GM19395 (cell line): Measurements from ENCODE around the gene SH3GL1.

Experiments
- ATAC-seq: cut with Tn5 transposase; IDR thresholded peaks from one replicate; pipeline ENCODE4 v1.9.1; 2021; ENCODE audit warnings: mild to moderate bottlenecking, moderate library complexity; ENCODE audit not compliant: unreplicated experiment

Gene SH3GL1

GRCh38 chr19:4432918-4433506 lies 32.7 kb upstream of the SH3GL1 start:
- ATAC-seq: no peak

GRCh38 chr19:4431808-4432674 lies 31.7 kb upstream of the SH3GL1 start:
- ATAC-seq: no peak

DNA sequence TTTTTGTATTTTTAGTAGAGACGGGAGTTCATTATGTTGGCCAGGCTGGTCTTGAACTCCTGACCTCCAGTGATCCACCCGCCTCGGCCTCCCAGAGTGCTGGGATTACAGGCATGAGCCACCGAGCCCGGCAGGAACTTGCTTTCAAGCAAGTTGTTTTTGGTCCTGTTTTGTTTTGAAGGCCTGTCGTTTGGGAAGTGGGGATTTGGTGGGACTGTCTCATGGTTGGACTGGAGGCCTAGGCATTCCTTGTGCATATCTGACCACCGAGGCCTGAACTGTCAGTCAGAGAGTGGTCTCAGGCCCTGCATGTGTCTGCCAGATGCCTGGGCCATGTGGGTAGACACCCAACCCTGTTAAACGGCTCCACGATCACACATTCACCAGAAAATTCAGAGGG lies 30.9 kb upstream of the SH3GL1 start:
- no peak for ATAC-seq

- no peak for ATAC-seq
These were observed 30.4 kb upstream of the SH3GL1 start for GRCh38 chr19:4430760-4431159.

- ATAC-seq: no peak
These were observed 29.4 kb upstream of the SH3GL1 start for GRCh38 chr19:4429771-4430171.

GRCh38 chr19:4429256-4429655 lies 28.9 kb upstream of the SH3GL1 start:
- no peak for ATAC-seq

DNA sequence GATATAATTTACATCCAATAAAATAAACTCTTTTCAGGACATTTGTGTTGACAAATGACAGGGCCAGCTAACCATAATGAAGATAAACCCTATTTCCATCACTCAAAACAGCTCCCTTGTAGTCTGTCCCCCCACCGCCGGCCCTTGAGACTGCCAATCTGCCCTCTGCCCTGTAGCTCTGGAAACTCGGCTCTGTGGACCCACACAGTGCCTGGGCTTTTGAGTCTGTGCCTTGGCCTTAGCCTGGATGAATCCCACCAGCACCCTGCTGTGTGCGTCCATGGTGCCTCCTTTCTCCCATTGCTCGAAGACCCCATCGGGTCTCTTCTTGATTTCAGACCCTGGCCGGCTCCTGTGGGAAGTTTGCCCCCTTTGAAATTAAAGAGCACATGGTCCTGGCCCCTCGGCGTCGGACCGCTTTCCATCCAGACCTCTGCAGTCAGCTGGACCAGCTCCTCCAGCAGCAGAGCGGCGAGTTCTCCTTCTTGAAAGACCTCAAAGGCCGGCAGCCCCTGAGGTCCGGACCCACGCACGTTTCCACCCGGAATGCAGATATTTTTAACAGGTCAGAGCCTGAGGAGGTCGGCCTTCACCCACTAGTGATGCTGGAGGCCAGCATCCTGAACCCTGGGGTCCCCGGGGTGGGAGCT lies 28.1 kb upstream of the SH3GL1 start:
- no peak for ATAC-seq

- no peak for ATAC-seq
These were observed 25.2 kb upstream of the SH3GL1 start for GRCh38 chr19:4425537-4425936.

DNA sequence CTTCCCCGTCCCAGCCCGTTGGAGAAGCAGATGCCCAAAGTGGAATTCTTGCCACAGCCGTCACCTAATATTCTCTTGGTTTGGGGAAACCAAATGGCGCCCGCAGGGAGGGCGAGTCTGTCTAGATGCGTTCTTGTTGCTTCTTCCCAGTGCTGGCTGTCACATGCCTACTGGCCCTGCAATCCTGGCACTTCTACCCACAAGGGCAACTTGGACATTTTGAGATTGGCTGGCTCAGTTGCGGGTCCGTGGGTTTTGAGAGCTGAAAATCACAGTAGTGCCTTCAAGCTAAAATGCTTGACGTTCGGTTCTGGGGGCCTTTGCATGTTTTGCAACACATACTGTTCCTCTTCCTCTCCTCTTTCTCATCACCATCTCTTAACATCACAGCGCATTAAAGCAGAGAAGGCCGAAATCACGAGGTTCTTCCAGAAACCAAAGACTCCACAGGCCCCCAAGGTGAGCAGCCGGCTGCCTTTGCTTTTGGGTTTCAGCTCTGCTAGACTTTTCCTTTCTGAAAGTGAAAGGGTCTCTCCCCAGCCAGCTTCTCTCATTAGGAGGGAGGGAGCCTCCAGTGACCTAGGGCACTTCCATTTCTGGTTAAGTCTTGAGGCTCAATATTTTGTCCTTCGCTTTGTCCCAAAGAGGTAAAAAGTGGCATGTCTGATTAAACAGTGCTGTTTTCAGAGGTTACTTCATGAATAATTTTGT lies 23.2 kb upstream of the SH3GL1 start:
- ATAC-seq: no peak

DNA sequence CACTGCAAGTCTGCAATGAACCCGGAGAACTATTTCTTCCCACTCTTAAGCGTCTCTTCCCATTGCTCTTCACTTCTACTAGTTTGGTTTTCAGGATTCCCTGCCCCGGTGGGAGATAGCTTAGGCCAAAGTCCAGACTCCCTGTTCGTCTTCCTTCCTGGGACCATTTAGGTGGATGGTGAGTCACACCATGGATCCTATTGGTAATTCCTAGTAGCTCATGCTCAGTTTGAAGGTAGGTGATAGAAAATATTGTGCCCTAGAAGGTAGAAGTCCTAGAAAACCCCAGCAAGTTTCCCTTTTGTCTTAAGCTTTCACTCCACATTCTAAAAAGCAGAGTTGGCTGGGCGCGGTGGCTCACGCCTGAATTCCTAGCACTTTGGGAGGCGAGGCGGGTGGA lies 15.9 kb upstream of the SH3GL1 start:
- no peak for ATAC-seq

DNA sequence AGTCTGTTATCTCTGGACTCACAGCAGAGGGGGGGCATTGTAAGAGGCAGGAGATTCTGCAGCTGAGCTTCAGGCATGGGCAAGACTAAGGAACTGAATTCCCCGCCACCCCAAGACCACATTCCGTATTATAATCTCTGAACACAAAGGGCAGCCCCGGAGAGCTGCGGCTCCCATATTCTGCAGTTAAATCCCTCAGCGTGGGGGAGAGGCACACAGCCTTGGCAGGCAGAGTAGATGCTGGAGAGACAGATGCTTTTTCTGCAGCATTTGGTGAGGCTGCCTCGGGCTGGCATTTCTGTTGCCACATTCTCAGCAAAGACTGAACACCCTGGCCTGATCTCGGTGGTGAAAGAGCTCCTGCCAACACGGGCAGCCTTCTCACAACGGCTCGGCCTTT lies 15.0 kb upstream of the SH3GL1 start:
- ATAC-seq: no peak

DNA sequence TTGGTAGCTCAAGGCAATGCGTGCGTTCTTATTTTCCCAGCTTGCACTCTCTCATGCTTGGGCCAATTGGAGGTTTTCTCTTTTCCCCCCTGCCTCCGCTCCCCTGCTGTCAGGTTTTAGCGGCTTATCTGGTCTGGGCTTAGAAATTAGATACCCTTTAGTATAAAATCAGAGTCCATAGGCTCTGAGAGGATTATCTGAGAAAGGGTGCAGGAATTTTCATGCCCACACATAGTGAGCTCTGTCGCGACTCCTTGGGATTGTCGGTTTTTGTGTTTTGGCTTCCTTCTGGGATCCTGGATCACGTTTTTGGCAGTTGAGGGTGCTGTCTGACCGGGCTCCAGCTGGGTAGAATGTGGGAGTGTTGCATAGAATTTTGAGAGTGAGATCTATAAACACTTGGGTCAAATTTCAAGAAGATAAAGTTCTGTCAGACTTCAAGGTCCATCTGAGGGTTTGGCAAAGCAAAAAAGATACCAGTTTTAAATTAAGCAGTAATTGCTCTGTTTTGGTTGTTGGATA lies 14.5 kb upstream of the SH3GL1 start:
- no peak for ATAC-seq

DNA sequence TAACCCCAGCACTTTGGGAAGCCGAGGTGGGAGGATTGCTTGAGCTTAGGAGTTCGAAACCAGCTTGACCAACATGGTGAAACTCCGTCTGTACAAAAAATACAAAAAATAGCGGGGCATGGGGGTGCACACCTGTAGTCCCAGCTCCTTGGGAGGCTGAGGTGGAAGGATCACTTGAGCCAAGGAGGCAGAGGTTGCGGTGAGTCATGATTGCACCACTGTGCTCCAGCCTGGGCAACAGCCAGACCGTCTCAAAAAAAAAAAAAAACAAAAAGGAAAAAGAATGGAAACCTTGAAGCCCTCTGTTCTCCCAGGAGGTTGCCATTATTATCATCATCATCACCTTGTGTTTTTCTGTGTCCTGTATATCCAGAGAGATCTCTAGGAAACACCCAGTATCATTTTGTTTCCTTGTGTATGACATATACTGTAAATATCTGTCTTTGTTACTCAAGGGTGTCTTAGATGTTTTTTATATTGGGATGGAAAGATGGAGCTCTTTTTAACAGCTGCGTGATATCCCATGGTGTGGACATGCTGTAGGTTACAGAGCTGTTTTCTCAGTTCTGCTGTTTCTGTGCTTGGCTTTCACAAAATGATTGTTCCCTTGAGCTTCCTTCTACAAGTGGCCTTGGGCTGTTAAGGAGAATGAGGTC lies 13.9 kb upstream of the SH3GL1 start:
- ATAC-seq: no peak

GRCh38 chr19:4413588-4413987 lies 13.2 kb upstream of the SH3GL1 start:
- ATAC-seq: no peak

DNA sequence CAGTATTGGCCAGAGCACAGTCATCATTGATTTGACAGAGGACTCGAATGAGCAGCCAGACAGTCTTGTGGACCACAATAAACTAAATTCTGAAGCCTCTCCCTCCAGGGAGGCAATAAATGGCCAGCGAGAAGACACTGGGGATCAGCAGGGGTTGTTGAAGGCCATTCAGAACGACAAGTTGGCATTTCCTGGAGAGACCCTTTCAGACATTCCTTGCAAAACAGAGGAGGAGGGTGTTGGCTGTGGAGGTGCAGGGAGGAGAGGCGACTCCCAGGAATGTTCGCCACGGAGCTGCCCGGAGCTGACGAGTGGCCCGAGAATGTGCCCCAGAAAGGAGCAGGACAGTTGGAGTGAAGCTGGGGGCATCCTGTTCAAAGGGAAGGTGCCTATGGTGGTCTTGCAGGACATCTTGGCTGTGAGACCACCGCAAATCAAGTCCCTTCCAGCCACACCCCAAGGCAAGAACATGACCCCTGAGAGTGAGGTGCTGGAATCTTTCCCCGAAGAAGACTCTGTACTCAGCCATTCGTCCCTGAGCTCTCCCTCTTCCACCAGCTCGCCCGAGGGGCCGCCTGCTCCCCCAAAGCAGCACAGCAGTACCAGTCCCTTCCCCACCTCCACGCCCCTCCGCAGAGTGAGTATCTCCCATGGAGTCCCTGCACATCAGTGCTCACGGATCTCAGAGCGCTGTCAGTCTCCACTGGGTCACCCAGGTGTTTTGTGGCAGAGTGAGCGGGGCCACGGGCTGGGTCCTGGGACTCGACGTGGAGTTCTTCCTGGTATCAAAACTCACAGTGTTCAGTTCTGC lies 9.0 kb upstream of the SH3GL1 start:
- no peak for ATAC-seq

DNA sequence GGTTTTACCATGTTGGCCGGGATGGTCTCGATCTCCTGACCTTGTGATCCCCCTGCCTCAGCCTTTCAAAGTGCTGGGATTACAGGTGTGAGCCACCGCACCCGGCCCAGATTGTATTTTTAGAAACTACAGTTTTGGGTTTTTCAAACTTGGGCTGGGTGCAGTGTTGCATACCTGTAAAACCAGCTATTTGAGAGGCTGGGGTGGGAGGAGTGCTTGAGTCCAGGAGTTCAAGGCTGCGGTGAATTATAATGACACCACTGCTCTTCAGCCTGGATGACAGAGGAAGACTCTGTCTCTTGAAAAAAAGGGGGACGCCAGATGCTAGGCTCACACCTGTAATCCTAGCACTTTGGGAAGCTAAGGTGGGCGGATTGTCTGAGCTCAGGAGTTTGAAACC lies 6.3 kb upstream of the SH3GL1 start:
- ATAC-seq: no peak

- no peak for ATAC-seq
These were observed 5.6 kb upstream of the SH3GL1 start for GRCh38 chr19:4405977-4406376.

DNA sequence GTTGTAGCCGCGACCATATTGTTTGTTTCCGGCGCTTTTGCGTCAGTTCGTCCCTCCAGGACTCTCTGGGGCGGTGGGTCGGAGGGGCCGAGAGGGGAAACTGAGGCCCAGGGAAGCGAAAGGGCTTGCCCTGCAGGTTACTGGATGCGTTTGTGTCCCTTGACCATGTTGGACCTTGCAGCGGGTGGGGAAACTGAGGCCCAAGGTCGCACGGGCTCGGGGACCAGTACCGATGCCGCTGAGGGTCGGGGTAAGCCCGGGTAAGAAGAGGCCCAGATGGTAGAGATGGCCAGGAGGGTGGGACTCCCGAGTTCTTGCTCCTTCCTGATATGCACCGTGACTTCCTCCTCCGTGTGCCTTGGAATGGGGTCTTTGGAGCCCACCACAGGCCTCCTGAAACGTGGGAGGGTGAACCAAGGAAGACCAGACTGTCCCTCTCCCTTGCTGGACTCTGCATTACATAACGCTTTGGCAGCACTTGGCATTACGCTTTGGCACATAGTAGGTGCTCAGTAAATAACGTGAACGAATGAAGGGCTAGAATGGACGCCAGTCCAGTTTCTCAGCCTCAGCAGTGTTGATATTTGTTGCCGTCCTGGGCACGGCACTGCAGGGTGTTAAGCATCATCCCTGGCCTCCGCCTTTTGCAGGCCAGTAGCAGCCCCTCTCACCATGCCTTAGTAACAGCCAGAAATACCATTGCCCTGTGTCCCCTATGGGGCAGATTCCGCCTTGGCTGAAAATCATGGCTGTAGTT lies 2.8 kb upstream of the SH3GL1 start:
- ATAC-seq: no peak
